GM23338 (cell line): ENCODE results near the gene TNC. TPM values are rescaled to one million over a fixed set of nuclear protein-coding genes. Genes with fewer than 3 reads are reported as not detected.

Experiments used
- ATAC-seq: fragments of 200-7000 bp; cut with Tn5 transposase; 3 replicates; pipeline ENCODE4 v1.9.1; 2020
- DNase-seq: peaks from one replicate; pipeline ENCODE4 v3.0.0-alpha.2; 2015; ENCODE audit warnings: low spot score
- H2AFZ ChIP-seq: fragments of 200-600 bp; sonication (generic); 2 replicates; pipeline ENCODE4 v1.8.0; 2016; ENCODE audit warnings: antibody characterized with exemption, mild to moderate bottlenecking, moderate library complexity
- H3F3A ChIP-seq: fragments of 200-600 bp; sonication (generic); replicated peaks from 2 replicates; pipeline ENCODE4 v1.8.0; 2017; ENCODE audit warnings: antibody characterized with exemption, mixed run types, low read depth
- H3K27ac ChIP-seq: fragments of 200-600 bp; sonication (generic); 2 replicates; pipeline ENCODE4 v1.6.1; 2016; ENCODE audit warnings: low read depth
- H3K27me3 ChIP-seq: fragments of 200-600 bp; sonication (generic); 2 replicates; pipeline ENCODE4 v1.8.0; 2016; ENCODE audit warnings: mild to moderate bottlenecking, mixed run types, moderate library complexity; ENCODE audit not compliant: insufficient read depth
- H3K36me3 ChIP-seq: fragments of 200-600 bp; sonication (generic); 2 replicates; pipeline ENCODE4 v1.8.0; 2016; ENCODE audit warnings: mild to moderate bottlenecking; ENCODE audit not compliant: insufficient read depth
- H3K4me1 ChIP-seq: fragments of 200-600 bp; sonication (generic); 2 replicates; pipeline ENCODE4 v1.8.0; 2016; ENCODE audit warnings: mild to moderate bottlenecking, moderate library complexity; ENCODE audit not compliant: insufficient read depth
- H3K4me2 ChIP-seq: fragments of 200-600 bp; sonication (generic); 2 replicates; pipeline ENCODE4 v1.7.1; 2017; ENCODE audit warnings: mixed run types
- H3K4me3 ChIP-seq: fragments of 200-600 bp; sonication (generic); 2 replicates; pipeline ENCODE4 v1.6.1; 2016; ENCODE audit warnings: mixed run types
- H3K79me2 ChIP-seq: fragments of 200-600 bp; sonication (generic); replicated peaks from 2 replicates; pipeline ENCODE4 v1.8.0; 2017; ENCODE audit warnings: mild to moderate bottlenecking; ENCODE audit not compliant: insufficient read depth
- H3K9me2 ChIP-seq: fragments of 200-600 bp; sonication (generic); 2 replicates; pipeline ENCODE4 v1.8.0; 2017; ENCODE audit not compliant: insufficient read depth
- H4K20me1 ChIP-seq: fragments of 200-600 bp; sonication (generic); replicated peaks from 2 replicates; pipeline ENCODE4 v1.8.0; 2017; ENCODE audit warnings: mild to moderate bottlenecking; ENCODE audit not compliant: insufficient read depth
- H3K27ac Mint-ChIP-seq: 2 replicates; pipeline ENCODE4 v1.8.0; 2020; ENCODE audit warnings: inconsistent platforms, mild to moderate bottlenecking, moderate library complexity, mixed read lengths
- H3K27me3 Mint-ChIP-seq: 3 replicates; pipeline ENCODE4 v1.8.0; 2022; ENCODE audit warnings: low read depth, mild to moderate bottlenecking, moderate library complexity, mixed read lengths, inconsistent platforms; ENCODE audit not compliant: insufficient read depth, poor library complexity
- H3K36me3 Mint-ChIP-seq: 3 replicates; pipeline ENCODE4 v1.8.0; 2021; ENCODE audit warnings: low read depth, mild to moderate bottlenecking, inconsistent platforms, moderate library complexity, mixed read lengths
- H3K4me1 Mint-ChIP-seq: 3 replicates; pipeline ENCODE4 v1.8.0; 2020; ENCODE audit warnings: mild to moderate bottlenecking, inconsistent platforms, mixed read lengths
- H3K4me3 Mint-ChIP-seq: 3 replicates; pipeline ENCODE4 v1.8.0; 2021; ENCODE audit warnings: moderate library complexity, mild to moderate bottlenecking, inconsistent platforms, mixed read lengths
- H3K9me3 Mint-ChIP-seq: 3 replicates; pipeline ENCODE4 v1.8.0; 2020; ENCODE audit warnings: moderate library complexity, mild to moderate bottlenecking, inconsistent platforms, mixed read lengths
- CREB1 ChIP-seq: fragments of 250-450 bp; sonication (Bioruptor Pico); IDR thresholded peaks from 2 replicates; pipeline ENCODE4 v1.5.0; 2020; ENCODE audit warnings: low read depth, mild to moderate bottlenecking, moderate library complexity
- EZH2 ChIP-seq: fragments of 200-600 bp; sonication (generic); IDR thresholded peaks from one replicate; pipeline ENCODE4 v1.8.0; 2017; ENCODE audit warnings: antibody characterized with exemption, mild to moderate bottlenecking, low read depth; ENCODE audit not compliant: unreplicated experiment
- EZH2phosphoT487 ChIP-seq: fragments of 200-600 bp; sonication (generic); IDR thresholded peaks from one replicate; pipeline ENCODE4 v1.8.1; 2018; ENCODE audit warnings: antibody characterized with exemption; ENCODE audit not compliant: unreplicated experiment
- JUNB ChIP-seq: IDR thresholded peaks from one replicate; pipeline ENCODE4 v1.6.1; 2016; ENCODE audit warnings: antibody characterized with exemption; ENCODE audit not compliant: unreplicated experiment
- NANOG ChIP-seq: IDR thresholded peaks from 2 replicates; pipeline ENCODE4 v1.6.1; 2016; ENCODE audit warnings: antibody characterized with exemption, borderline replicate concordance
- POLR2AphosphoS5 ChIP-seq: IDR thresholded peaks from 2 replicates; pipeline ENCODE4 v1.6.1; 2016; ENCODE audit warnings: antibody characterized with exemption, low read depth
- STAT1 ChIP-seq: IDR thresholded peaks from one replicate; pipeline ENCODE4 v1.6.1; 2016; ENCODE audit warnings: antibody characterized with exemption; ENCODE audit not compliant: unreplicated experiment
- ZNF114 ChIP-seq: fragments of 250-450 bp; sonication (Bioruptor Pico); IDR thresholded peaks from 2 replicates; pipeline ENCODE4 v1.5.0; 2020; ENCODE audit warnings: mild to moderate bottlenecking, moderate library complexity
- ZNF331 ChIP-seq: fragments of 250-450 bp; sonication (Bioruptor Pico); IDR thresholded peaks from 2 replicates; pipeline ENCODE4 v1.5.0; 2020; ENCODE audit warnings: low read depth, mild to moderate bottlenecking, moderate library complexity
- polyA plus RNA-seq: library from polyadenylated mRNA; unstranded; fragments of >200 nt; fragmentation: Nextera tagmentation; extraction: Ambion mirVana; gene quantifications from 2 replicates; pipeline ENCODE4 v1.2.1, GENCODE V29; 2016
- total RNA-seq: library from RNA; depleted of rRNA; stranded (reverse); fragments of >200 nt; shearing (Covaris generic); gene quantifications from 2 replicates; pipeline ENCODE4 v1.2.3, GENCODE V29; 2014
- TF ChIP-seq, protein P1 (sequence below): fragments of 250-450 bp; sonication (Bioruptor Pico); IDR thresholded peaks from 2 replicates; pipeline ENCODE4 v1.5.0; 2020; ENCODE audit warnings: mild to moderate bottlenecking, moderate library complexity
- TF ChIP-seq, protein P2 (sequence below): IDR thresholded peaks from 2 replicates; pipeline ENCODE4 v1.6.1; 2016; ENCODE audit warnings: antibody characterized with exemption
- TF ChIP-seq, protein P3 (sequence below), 2 experiments: fragments of 200-600 bp in 1 of 2; sonication (generic) in 1 of 2; conservative IDR thresholded peaks; 2 replicates each; pipeline versions ENCODE4 v1.5.1 to v1.6.1; 2016 to 2017; ENCODE audit warnings: antibody characterized with exemption in 2 of 2, low read depth in 2 of 2, mild to moderate bottlenecking in 2 of 2, moderate library complexity in 1 of 2
- TF ChIP-seq, protein P4 (sequence below): IDR thresholded peaks from one replicate; pipeline ENCODE4 v1.6.1; 2018; ENCODE audit warnings: antibody characterized with exemption; ENCODE audit not compliant: unreplicated experiment

The TNC gene
- total and polyA plus RNA-seq, 2 experiments from 2014 or later, result 0.89 to 2.7 TPM

DNA sequence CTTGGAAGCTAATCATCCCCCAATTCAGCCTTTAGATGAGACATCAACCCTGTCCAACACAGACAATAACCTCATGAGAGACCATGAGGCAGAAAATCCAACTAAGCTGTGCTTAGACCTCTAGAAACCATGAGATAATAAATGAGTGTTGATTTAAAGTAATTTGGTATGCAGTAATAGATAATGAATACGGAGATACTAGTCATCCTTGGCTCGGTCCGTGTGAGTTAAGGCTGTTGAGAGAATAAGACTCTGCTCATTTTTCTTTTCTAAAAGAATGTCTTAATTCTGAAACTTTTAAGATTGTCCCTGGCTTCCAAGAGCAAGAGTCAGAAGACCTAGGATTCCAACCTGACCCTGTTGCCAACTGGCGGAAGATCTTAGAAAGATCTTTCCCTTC lies 6.1 kb downstream of the TNC start:
- Histone ChIP-seq H3K27me3 (peaks cover 12% of the 10 kb centered on the region), H3K36me3 (no peaks in the 10 kb centered on the region), H3F3A (no peaks in the 10 kb centered on the region), H3K79me2 (no peaks in the 10 kb centered on the region), H3K4me3 (no peak overlapping the region), H2AFZ (no peak overlapping the region), H3K4me2 (no peak overlapping the region), H3K27ac (no peak overlapping the region), H3K9me2 (no peaks in the 10 kb centered on the region), H3K4me1 (peaks cover 5% of the 10 kb centered on the region; the same call in 1 of the 2 replicates), H4K20me1 (no peaks in the 10 kb centered on the region)
- no peak overlapping the region for H3K27ac Mint-ChIP-seq
- ATAC-seq (no peak), DNase-seq (no peak)
- peaks cover 13% of the 10 kb centered on the region for H3K4me1 Mint-ChIP-seq
- TF ChIP-seq CREB1 (CRISPR knock-in tag) (no peak), NANOG (no peak), POLR2AphosphoS5 (no peak), ZNF114 (no peak), EZH2 (no peak), ZNF331 (CRISPR knock-in tag) (no peak), STAT1 (no peak), EZH2phosphoT487 (no peak), JUNB (no peak)
- TF ChIP-seq, protein P1, sequence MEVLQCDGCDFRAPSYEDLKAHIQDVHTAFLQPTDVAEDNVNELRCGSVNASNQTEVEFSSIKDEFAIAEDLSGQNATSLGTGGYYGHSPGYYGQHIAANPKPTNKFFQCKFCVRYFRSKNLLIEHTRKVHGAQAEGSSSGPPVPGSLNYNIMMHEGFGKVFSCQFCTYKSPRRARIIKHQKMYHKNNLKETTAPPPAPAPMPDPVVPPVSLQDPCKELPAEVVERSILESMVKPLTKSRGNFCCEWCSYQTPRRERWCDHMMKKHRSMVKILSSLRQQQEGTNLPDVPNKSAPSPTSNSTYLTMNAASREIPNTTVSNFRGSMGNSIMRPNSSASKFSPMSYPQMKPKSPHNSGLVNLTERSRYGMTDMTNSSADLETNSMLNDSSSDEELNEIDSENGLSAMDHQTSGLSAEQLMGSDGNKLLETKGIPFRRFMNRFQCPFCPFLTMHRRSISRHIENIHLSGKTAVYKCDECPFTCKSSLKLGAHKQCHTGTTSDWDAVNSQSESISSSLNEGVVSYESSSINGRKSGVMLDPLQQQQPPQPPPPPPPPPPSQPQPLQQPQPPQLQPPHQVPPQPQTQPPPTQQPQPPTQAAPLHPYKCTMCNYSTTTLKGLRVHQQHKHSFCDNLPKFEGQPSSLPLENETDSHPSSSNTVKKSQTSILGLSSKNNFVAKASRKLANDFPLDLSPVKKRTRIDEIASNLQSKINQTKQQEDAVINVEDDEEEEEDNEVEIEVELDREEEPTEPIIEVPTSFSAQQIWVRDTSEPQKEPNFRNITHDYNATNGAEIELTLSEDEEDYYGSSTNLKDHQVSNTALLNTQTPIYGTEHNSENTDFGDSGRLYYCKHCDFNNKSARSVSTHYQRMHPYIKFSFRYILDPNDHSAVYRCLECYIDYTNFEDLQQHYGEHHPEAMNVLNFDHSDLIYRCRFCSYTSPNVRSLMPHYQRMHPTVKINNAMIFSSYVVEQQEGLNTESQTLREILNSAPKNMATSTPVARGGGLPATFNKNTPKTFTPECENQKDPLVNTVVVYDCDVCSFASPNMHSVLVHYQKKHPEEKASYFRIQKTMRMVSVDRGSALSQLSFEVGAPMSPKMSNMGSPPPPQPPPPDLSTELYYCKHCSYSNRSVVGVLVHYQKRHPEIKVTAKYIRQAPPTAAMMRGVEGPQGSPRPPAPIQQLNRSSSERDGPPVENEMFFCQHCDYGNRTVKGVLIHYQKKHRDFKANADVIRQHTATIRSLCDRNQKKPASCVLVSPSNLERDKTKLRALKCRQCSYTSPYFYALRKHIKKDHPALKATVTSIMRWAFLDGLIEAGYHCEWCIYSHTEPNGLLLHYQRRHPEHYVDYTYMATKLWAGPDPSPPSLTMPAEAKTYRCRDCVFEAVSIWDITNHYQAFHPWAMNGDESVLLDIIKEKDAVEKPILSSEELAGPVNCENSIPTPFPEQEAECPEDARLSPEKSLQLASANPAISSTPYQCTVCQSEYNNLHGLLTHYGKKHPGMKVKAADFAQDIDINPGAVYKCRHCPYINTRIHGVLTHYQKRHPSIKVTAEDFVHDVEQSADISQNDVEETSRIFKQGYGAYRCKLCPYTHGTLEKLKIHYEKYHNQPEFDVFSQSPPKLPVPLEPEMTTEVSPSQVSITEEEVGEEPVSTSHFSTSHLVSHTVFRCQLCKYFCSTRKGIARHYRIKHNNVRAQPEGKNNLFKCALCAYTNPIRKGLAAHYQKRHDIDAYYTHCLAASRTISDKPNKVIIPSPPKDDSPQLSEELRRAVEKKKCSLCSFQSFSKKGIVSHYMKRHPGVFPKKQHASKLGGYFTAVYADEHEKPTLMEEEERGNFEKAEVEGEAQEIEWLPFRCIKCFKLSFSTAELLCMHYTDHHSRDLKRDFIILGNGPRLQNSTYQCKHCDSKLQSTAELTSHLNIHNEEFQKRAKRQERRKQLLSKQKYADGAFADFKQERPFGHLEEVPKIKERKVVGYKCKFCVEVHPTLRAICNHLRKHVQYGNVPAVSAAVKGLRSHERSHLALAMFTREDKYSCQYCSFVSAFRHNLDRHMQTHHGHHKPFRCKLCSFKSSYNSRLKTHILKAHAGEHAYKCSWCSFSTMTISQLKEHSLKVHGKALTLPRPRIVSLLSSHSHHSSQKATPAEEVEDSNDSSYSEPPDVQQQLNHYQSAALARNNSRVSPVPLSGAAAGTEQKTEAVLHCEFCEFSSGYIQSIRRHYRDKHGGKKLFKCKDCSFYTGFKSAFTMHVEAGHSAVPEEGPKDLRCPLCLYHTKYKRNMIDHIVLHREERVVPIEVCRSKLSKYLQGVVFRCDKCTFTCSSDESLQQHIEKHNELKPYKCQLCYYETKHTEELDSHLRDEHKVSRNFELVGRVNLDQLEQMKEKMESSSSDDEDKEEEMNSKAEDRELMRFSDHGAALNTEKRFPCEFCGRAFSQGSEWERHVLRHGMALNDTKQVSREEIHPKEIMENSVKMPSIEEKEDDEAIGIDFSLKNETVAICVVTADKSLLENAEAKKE (CRISPR knock-in tag), result no peak
- TF ChIP-seq, protein P2, sequence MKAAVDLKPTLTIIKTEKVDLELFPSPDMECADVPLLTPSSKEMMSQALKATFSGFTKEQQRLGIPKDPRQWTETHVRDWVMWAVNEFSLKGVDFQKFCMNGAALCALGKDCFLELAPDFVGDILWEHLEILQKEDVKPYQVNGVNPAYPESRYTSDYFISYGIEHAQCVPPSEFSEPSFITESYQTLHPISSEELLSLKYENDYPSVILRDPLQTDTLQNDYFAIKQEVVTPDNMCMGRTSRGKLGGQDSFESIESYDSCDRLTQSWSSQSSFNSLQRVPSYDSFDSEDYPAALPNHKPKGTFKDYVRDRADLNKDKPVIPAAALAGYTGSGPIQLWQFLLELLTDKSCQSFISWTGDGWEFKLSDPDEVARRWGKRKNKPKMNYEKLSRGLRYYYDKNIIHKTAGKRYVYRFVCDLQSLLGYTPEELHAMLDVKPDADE, result no peak
- TF ChIP-seq, protein P3, sequence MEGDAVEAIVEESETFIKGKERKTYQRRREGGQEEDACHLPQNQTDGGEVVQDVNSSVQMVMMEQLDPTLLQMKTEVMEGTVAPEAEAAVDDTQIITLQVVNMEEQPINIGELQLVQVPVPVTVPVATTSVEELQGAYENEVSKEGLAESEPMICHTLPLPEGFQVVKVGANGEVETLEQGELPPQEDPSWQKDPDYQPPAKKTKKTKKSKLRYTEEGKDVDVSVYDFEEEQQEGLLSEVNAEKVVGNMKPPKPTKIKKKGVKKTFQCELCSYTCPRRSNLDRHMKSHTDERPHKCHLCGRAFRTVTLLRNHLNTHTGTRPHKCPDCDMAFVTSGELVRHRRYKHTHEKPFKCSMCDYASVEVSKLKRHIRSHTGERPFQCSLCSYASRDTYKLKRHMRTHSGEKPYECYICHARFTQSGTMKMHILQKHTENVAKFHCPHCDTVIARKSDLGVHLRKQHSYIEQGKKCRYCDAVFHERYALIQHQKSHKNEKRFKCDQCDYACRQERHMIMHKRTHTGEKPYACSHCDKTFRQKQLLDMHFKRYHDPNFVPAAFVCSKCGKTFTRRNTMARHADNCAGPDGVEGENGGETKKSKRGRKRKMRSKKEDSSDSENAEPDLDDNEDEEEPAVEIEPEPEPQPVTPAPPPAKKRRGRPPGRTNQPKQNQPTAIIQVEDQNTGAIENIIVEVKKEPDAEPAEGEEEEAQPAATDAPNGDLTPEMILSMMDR (conservative IDR thresholded peaks at IDR 0.05; ENCODE audit: low read depth in 2 of 2), result no peak
- TF ChIP-seq, protein P4, sequence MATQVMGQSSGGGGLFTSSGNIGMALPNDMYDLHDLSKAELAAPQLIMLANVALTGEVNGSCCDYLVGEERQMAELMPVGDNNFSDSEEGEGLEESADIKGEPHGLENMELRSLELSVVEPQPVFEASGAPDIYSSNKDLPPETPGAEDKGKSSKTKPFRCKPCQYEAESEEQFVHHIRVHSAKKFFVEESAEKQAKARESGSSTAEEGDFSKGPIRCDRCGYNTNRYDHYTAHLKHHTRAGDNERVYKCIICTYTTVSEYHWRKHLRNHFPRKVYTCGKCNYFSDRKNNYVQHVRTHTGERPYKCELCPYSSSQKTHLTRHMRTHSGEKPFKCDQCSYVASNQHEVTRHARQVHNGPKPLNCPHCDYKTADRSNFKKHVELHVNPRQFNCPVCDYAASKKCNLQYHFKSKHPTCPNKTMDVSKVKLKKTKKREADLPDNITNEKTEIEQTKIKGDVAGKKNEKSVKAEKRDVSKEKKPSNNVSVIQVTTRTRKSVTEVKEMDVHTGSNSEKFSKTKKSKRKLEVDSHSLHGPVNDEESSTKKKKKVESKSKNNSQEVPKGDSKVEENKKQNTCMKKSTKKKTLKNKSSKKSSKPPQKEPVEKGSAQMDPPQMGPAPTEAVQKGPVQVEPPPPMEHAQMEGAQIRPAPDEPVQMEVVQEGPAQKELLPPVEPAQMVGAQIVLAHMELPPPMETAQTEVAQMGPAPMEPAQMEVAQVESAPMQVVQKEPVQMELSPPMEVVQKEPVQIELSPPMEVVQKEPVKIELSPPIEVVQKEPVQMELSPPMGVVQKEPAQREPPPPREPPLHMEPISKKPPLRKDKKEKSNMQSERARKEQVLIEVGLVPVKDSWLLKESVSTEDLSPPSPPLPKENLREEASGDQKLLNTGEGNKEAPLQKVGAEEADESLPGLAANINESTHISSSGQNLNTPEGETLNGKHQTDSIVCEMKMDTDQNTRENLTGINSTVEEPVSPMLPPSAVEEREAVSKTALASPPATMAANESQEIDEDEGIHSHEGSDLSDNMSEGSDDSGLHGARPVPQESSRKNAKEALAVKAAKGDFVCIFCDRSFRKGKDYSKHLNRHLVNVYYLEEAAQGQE, result no peak
- H3K4me3 Mint-ChIP-seq, result no peak overlapping the region
- H3K27me3 Mint-ChIP-seq, result peaks cover 8% of the 10 kb centered on the region
- H3K36me3 Mint-ChIP-seq, result no peaks in the 10 kb centered on the region
- no peaks in the 10 kb centered on the region for H3K9me3 Mint-ChIP-seq
